ENCODE measurements around the gene ARMCX5.

Gene ARMCX5

GRCh38 chrX:102651242-102652011 is 52.1 kb downstream of the ARMCX5 start, which contains the start of gene GPRASP1:
Gene GPRASP1 (plus strand): TSS chrX:102651483. CDS start chrX:102653914, 2,431 bp downstream.
- no peak for TF ChIP-seq CTCF (IDR thresholded peaks at IDR 0.05; ENCODE audit: low read depth, low read length, missing control alignments)
- peak within 1 kb of the TSS; percentile 58 for H3K4me3 ChIP-seq (ENCODE audit: low read depth, low read length)
- DNase-seq (ENCODE audit: low read depth): no peak

- no peak for DNase-seq (ENCODE audit: low read depth)
- peak; percentile 59 for TF ChIP-seq CTCF (IDR thresholded peaks at IDR 0.05; ENCODE audit: low read depth, low read length, missing control alignments)
- peak overlapping the region; percentile 58 for H3K4me3 ChIP-seq (ENCODE audit: low read depth, low read length)
These were observed 52.8 kb downstream of the ARMCX5 start for GRCh38 chrX:102652031-102652688.
